ENCODE data around the gene SNX32.

DNA sequence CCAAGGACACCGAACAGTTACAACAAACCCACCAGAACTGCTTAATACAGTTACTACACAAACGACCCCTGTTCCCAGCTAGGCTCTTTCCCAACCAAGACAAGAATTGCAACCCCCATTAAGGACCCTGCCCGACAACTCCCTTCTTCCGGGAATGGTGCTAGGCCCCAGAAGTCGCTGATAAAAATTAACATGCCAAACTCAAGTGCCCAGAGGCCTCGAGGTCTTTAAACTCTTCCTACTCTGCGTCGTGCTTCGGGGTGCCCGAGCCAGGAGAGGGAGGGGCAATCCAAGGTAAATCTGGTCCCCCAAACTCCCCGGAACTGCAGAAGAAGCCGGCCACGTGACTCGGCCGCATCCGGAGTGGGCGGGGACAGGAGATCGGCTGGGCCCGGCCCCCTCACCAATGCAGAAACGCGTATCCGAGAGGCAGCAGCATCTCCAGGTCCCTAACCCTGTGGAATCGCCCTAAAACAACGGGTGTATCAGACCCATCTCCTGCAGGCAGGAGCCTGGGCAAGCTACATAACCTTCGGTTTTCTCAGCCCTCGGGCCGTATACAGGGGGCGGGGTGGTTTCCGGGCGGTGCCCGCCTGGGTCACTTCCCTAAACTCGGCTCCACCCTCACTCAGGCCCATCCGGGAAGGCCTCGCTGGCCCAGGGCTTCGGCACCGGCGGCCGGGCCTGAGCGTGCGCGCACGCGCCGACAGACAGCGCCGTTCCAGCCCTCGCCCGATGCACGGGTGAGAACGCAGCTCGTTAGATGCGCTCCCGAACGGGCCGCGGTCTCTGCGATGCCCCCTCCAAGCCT, 23.1 kb downstream of the SNX32 start:
- TF ChIP-seq, protein P1, sequence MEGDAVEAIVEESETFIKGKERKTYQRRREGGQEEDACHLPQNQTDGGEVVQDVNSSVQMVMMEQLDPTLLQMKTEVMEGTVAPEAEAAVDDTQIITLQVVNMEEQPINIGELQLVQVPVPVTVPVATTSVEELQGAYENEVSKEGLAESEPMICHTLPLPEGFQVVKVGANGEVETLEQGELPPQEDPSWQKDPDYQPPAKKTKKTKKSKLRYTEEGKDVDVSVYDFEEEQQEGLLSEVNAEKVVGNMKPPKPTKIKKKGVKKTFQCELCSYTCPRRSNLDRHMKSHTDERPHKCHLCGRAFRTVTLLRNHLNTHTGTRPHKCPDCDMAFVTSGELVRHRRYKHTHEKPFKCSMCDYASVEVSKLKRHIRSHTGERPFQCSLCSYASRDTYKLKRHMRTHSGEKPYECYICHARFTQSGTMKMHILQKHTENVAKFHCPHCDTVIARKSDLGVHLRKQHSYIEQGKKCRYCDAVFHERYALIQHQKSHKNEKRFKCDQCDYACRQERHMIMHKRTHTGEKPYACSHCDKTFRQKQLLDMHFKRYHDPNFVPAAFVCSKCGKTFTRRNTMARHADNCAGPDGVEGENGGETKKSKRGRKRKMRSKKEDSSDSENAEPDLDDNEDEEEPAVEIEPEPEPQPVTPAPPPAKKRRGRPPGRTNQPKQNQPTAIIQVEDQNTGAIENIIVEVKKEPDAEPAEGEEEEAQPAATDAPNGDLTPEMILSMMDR (conservative IDR thresholded peaks at IDR 0.05 in 1 of 2, IDR thresholded peaks at IDR 0.05 in 1 of 2; ENCODE audit: extremely low read depth in 1 of 2, insufficient read depth in 1 of 2, low read depth in 1 of 2, low read length in 2 of 2) = no peak
- no peak for TF ChIP-seq EZH2 (IDR thresholded peaks at IDR 0.05; ENCODE audit: borderline replicate concordance, low read length)
